Left renal pelvis (tissue), 4 donors: ENCODE results near the gene DCBLD2. TPM values are rescaled to one million over a fixed set of nuclear protein-coding genes. Genes with fewer than 3 reads are reported as not detected.

Experiments
- DNase-seq, 4 donors: peaks; one replicate each; pipeline ENCODE4 v3.0.0-alpha.2; 2013; ENCODE audit warnings: low read depth in 4 of 4, low spot score in 3 of 4
- polyA plus RNA-seq, 4 donors: library from polyadenylated mRNA; unstranded; fragments of 120-200 nt; gene quantifications; one replicate each; pipeline ENCODE4 v1.2.1, GENCODE V29; 2013; ENCODE audit not compliant: insufficient read length in 4 of 4

DCBLD2 gene
- polyA plus RNA-seq, 4 donors = 50.4 to 58.3 (median 56.2) TPM

GRCh38 chr3:98776140-98776493 is 125.4 kb downstream of the DCBLD2 start:
- DNase-seq = no peak

GRCh38 chr3:98775459-98776139 is 125.9 kb downstream of the DCBLD2 start:
- DNase-seq = no peak

GRCh38 chr3:98772022-98772421 is 129.5 kb downstream of the DCBLD2 start:
- no peak for DNase-seq

GRCh38 chr3:98770261-98771039 is 131.0 kb downstream of the DCBLD2 start:
- DNase-seq = no peak

- DNase-seq = no peak
Measured at GRCh38 chr3:98769448-98769847, 132.0 kb downstream of the DCBLD2 start.

GRCh38 chr3:98768961-98769360 is 132.5 kb downstream of the DCBLD2 start:
- DNase-seq = no peak

GRCh38 chr3:98766924-98767323 is 134.6 kb downstream of the DCBLD2 start:
- no peak for DNase-seq

GRCh38 chr3:98765721-98766120 is 135.8 kb downstream of the DCBLD2 start:
- no peak for DNase-seq

GRCh38 chr3:98764472-98764884 is 137.0 kb downstream of the DCBLD2 start:
- DNase-seq = no peak

GRCh38 chr3:98763819-98764418 is 137.6 kb downstream of the DCBLD2 start:
- DNase-seq = no peak

GRCh38 chr3:98763076-98763475 is 138.4 kb downstream of the DCBLD2 start, which contains the start of gene ST3GAL6:
Gene ST3GAL6, plus strand, starts transcription at chr3:98763340. Its CDS starts 5,101 bp downstream, at chr3:98768441.
- DNase-seq = no peak

- no peak for DNase-seq
Measured at GRCh38 chr3:98761643-98762229, 139.8 kb downstream of the DCBLD2 start.

GRCh38 chr3:98759629-98760028 is 141.9 kb downstream of the DCBLD2 start:
- no peak for DNase-seq

GRCh38 chr3:98755601-98756000 is 145.9 kb downstream of the DCBLD2 start:
- DNase-seq = no peak

GRCh38 chr3:98754483-98754882 is 147.0 kb downstream of the DCBLD2 start:
- DNase-seq = no peak

- no peak for DNase-seq
Measured at GRCh38 chr3:98750276-98750919, 151.1 kb downstream of the DCBLD2 start.

- no peak for DNase-seq
Measured at GRCh38 chr3:98746882-98747281, 154.6 kb downstream of the DCBLD2 start.

GRCh38 chr3:98746122-98746521 is 155.4 kb downstream of the DCBLD2 start:
- no peak for DNase-seq
